Panc1 (cell line): Measurements from ENCODE around the gene PRPF19. TPM values are rescaled to one million over a fixed set of nuclear protein-coding genes. Genes with fewer than 3 reads are reported as not detected.

ENCODE experiments used
- ATAC-seq: fragments of 200-7000 bp; cut with Tn5 transposase; 2 replicates; pipeline ENCODE4 v1.9.1; 2020; ENCODE audit warnings: mild to moderate bottlenecking, moderate library complexity
- Bru-seq: library from RNA; stranded (reverse); fragments of 400-500 nt; gene quantifications from one replicate; lab custom pipeline; 2021; lab: Mats Ljungman, UMichigan
- BruChase-seq, 2 experiments: library from RNA; stranded (reverse); fragments of 400-500 nt; gene quantifications; one replicate each; lab custom pipeline; 2021; lab: Mats Ljungman, UMichigan
- BruUV-seq: library from RNA; stranded (reverse); fragments of 400-500 nt; replicated peaks from 2 replicates; lab custom pipeline; 2021; lab: Mats Ljungman, UMichigan
- CTCF ChIA-PET: fragments of 300-600 bp; sonication (Branson Sonifier 250); formaldehyde crosslinking; loops from one replicate; lab custom pipeline; 2022; ENCODE audit warnings: antibody characterized with exemption; lab: Charles Lee
- POLR2A ChIA-PET: fragments of 300-600 bp; sonication (Branson Sonifier 250); formaldehyde crosslinking; loops from one replicate; lab custom pipeline; 2022; ENCODE audit warnings: antibody characterized with exemption; lab: Charles Lee
- DNase-seq: peaks from one replicate; pipeline ENCODE4 v3.0.0-alpha.2; 2010; ENCODE audit warnings: low read depth, low spot score
- H3K27ac ChIP-seq: 2 replicates; pipeline ENCODE4 v1.5.1; 2011; ENCODE audit warnings: mild to moderate bottlenecking, low read length, inconsistent platforms
- H3K27me3 ChIP-seq: fragments of 200-500 bp; sonication (Bioruptor generic); 2 replicates; pipeline ENCODE4 v1.6.0; 2014; ENCODE audit warnings: low read length, inconsistent platforms; ENCODE audit not compliant: control insufficient read depth, insufficient read depth
- H3K36me3 ChIP-seq: fragments of 200-500 bp; sonication (Bioruptor generic); 2 replicates; pipeline ENCODE4 v1.5.1; 2014; ENCODE audit warnings: inconsistent platforms, mild to moderate bottlenecking, low read length, moderate library complexity; ENCODE audit not compliant: control insufficient read depth, insufficient read depth
- H3K4me1 ChIP-seq: 2 replicates; pipeline ENCODE4 v1.5.1; 2011; ENCODE audit warnings: inconsistent platforms, mild to moderate bottlenecking, low read length, moderate library complexity; ENCODE audit not compliant: control insufficient read depth, insufficient read depth
- H3K4me3 ChIP-seq, 2 experiments: 2 replicates each; pipeline ENCODE4 v1.5.1; 2011 to 2012; ENCODE audit warnings: low read depth in 2 of 2, low read length in 2 of 2, mild to moderate bottlenecking in 2 of 2, inconsistent platforms in 1 of 2, moderate library complexity in 1 of 2
- H3K9me3 ChIP-seq: fragments of 200-500 bp; sonication (Bioruptor generic); 2 replicates; pipeline ENCODE4 v1.5.1; 2014; ENCODE audit warnings: low read depth, mild to moderate bottlenecking, inconsistent platforms, low read length, moderate library complexity; ENCODE audit not compliant: control insufficient read depth, insufficient read depth
- CTCF ChIP-seq: fragments of 450-650 bp; IDR thresholded peaks from 2 replicates; pipeline ENCODE4 v1.5.1; 2017; ENCODE audit warnings: mild to moderate bottlenecking
- POLR2AphosphoS5 ChIP-seq: IDR thresholded peaks from 2 replicates; pipeline ENCODE4 v1.6.1; 2012; ENCODE audit warnings: mild to moderate bottlenecking, low read depth, low read length, moderate library complexity
- REST ChIP-seq, 2 experiments: IDR thresholded peaks; 2 replicates each; pipeline ENCODE4 v1.6.1; 2011 to 2012; ENCODE audit warnings: low read depth in 2 of 2, control low read depth in 1 of 2, low read length in 1 of 2, mild to moderate bottlenecking in 1 of 2, moderate library complexity in 1 of 2; ENCODE audit not compliant: insufficient read depth in 1 of 2
- SIN3A ChIP-seq: IDR thresholded peaks from 2 replicates; pipeline ENCODE4 v1.6.1; 2012; ENCODE audit warnings: low read depth, mild to moderate bottlenecking, low read length, moderate library complexity, borderline replicate concordance; ENCODE audit not compliant: insufficient read depth
- TCF7L2 ChIP-seq: IDR thresholded peaks from 2 replicates; pipeline ENCODE4 v1.6.1; 2011; ENCODE audit warnings: mild to moderate bottlenecking, low read depth, low read length, inconsistent platforms
- in situ Hi-C: cut with HindIII; loops from 2 replicates; pipeline ENCODE4 v1.10.0; 2016; ENCODE audit warnings: low sequenced_read_pairs, low pct_unique_long_range_greater_than_20kb
- intact Hi-C: fragments of 100-400 bp; cut with micrococcal nuclease; formaldehyde crosslinking; loops from one replicate; pipeline ENCODE4 v1.10.0; 2022; ENCODE audit not compliant: unreplicated experiment
- long read RNA-seq: library from polyadenylated mRNA; unstranded; transcript quantifications from one replicate; pipeline ENCODE4 v2.0.0, GENCODE V29; 2021; ENCODE audit not compliant: unreplicated experiment
- polyA plus RNA-seq: library from polyadenylated mRNA; unstranded; fragments of >200 nt; gene quantifications from one replicate; pipeline ENCODE4 v1.2.1, GENCODE V29; 2012; ENCODE audit warnings: missing spikeins; ENCODE audit not compliant: insufficient read length
- total RNA-seq: library from RNA; stranded (reverse); gene quantifications from one replicate; pipeline ENCODE4 v1.2.1, GENCODE V29; 2021; ENCODE audit not compliant: unreplicated experiment

The PRPF19 gene
- total RNA-seq, result 149 TPM
- polyA plus RNA-seq, result 198 TPM
- percentile 90 among the genes with signal in this experiment for Bru-seq, nascent RNA
- percentile 85 among the genes with signal in this experiment for BruChase-seq, experiment 1, labeled RNA remaining after a 2-hour chase
- percentile 92 among the genes with signal in this experiment for BruChase-seq, experiment 2, labeled RNA remaining after a 6-hour chase
- long read RNA-seq, partial matches to known transcripts, result 14 of 15 reads
- long read RNA-seq, other reads (novel, unspliced or antisense), result 0 of 15 reads

GRCh38 chr11:60906132-60906972 lies at the start of gene PRPF19:
PRPF19 (minus strand) TSS chr11:60906585; CDS start chr11:60906382, 203 bp downstream.
- Histone ChIP-seq H3K27ac (peak within 1 kb of the TSS; percentile 93), H3K27me3 (0 out of 2 replicates have a peak, but pooled peaks cover 3% of the 10 kb centered on the region), H3K9me3 (no peaks in the 10 kb centered on the region), H3K4me1 (peaks cover 14% of the 10 kb centered on the region), H3K36me3 (peaks cover 14% of the 10 kb centered on the region), H3K4me3 (peak within 1 kb of the TSS; percentile 87 to 98)
- in situ Hi-C loops (no loop called here), intact Hi-C loops (no loop called here)
- DNase-seq (peak; percentile 82), ATAC-seq (peak; percentile 99)
- BruUV-seq, result no TSS peak
- peak; percentile 84; the same call in 1 of the 2 replicates for TF ChIP-seq SIN3A
- TF ChIP-seq CTCF, result no peak
- peak; percentile 93 for TF ChIP-seq POLR2AphosphoS5
- TF ChIP-seq TCF7L2, result no peak
- ChIA-PET CTCF (no interaction called here), POLR2A (no interaction called here)

DNA sequence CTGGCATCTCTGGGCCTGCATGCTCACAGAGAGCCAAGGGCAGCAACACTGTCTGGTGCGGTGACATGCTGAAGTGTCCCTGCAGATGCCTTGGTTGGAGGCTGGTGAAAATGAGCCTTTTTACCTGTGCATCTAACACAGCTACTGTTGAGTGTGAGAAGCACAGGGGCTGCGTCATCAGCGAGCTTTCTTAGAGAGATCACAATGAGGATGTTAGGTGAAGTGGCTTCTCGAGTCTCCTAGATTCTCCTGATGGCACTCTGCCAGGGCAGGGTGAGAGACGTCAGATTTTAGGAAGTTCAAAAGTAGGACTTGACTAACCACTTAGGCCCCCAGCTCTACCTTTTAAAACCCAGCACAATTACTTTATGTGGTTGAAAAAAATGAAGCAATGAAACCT lies 49.2 kb upstream of the PRPF19 start:
- CTCF ChIA-PET, result no interaction called here
- intact Hi-C loops (no loop called here), in situ Hi-C loops (no loop called here)
- H3K36me3 ChIP-seq, result no peaks in the 10 kb centered on the region
- no peak for TF ChIP-seq POLR2AphosphoS5
- TF ChIP-seq CTCF, result no peak
- TF ChIP-seq SIN3A, result no peak
- TF ChIP-seq TCF7L2, result no peak
- TF ChIP-seq REST (IDR thresholded peaks at IDR 0.05; ENCODE audit: insufficient read depth in 1 of 2, low read depth in 2 of 2, low read length in 1 of 2), result no peak
- H3K9me3 ChIP-seq, result no peaks in the 10 kb centered on the region
- no peaks in the 10 kb centered on the region for H3K27me3 ChIP-seq
- ATAC-seq, result no peak
- no peak for DNase-seq
- BruUV-seq, result no TSS peak
- H3K4me3 ChIP-seq, result no peak overlapping the region
- H3K27ac ChIP-seq, result no peak overlapping the region
- no peaks in the 10 kb centered on the region for H3K4me1 ChIP-seq
- POLR2A ChIA-PET, result no interaction called here
